Stimulated activated naive CD8-positive, alpha-beta T cell treated with anti-CD3 and anti-CD28 coated beads, Interleukin-15, Interleukin-2, amounts not matched to agents 100 U/mL and 50 U/mL, for 24 hours (primary cell): Measurements from ENCODE around the gene ICA1L.
A peak's percentile ranks its signal among the peaks of the same experiment; 100 is the strongest.
"Not testable (repeated sequence)": the region's sequence is repeated elsewhere in the genome, so short reads cannot be mapped to it uniquely, and the experiment has no call there.

ENCODE experiments used
- ATAC-seq: fragments of 150-1000 bp; cut with Tn5 transposase; one replicate; pipeline ENCODE4 v1.10.0; 2021
- DNase-seq: peaks from one replicate; pipeline ENCODE4 v3.0.0; 2021

Gene ICA1L

DNA sequence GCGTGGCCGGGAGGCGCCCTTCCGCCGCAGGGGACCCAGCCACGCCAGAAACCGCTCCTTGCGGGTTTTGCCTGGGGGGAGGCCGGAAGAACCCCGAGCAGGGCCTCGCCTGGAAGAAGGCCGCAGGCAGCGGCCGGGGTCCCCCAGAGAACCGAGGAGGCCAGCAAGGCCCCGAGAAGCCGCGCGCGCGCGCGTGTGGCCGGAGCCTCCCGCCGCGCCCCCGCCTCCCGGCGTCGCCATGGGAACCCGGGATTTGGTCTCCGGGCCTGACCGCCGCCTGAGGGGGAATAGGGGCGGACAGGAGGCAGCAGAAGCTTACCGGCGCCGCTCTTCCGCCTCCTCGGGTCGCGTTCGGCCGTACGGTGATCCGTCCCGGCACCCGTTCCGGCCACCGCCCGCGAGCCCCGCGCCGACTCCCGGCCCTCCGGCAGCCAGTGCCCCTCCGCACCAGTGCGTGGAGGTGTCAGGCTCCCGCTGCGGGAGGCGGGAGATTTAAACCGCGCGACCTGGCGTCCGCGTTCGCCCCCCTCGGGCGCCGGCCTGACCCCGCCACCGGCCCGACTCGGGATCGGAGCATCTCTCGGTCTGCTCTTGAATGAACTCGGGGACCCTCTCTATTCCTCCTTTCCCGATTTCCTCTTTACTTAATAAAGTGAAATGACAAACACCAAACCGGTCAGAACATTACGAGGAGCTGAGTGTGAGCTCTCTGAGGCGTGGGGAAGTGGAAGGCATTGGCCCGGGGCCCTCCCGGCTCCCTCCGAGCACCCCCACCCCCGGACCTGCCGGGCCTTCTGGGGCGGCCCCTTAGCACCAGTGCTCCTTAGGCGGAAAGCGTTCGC, at the start of gene ICA1L:
Gene ICA1L (minus strand): TSS at position 467 of the 842 bp plus-strand sequence. CDS start 42,757 bp downstream, outside the sequence.
- DNase-seq: peak; percentile 70

DNA sequence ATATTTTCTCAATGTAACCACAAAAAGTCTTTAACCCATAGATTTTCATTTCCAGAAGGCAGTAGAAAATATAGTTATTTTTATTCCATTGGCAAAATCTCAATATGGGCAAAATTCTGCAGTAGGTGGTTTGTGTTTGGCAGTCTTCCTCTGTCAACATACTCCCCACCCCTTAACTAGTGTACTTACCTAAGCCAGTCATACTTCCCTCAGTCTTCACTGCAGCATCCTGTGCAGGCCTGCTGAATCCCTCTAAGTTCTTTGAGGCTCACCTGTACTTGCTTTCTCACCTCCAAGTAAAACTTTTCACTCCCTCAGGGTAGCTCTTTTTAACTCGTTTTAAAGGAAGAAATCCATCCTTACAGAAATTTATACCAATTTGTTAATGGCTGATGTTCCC, 47.3 kb upstream of the ICA1L start:
- DNase-seq (no peak), ATAC-seq (no peak)

More for the DNA sequence above, at the start of gene ICA1L:
- peak; percentile 80 for ATAC-seq

DNA sequence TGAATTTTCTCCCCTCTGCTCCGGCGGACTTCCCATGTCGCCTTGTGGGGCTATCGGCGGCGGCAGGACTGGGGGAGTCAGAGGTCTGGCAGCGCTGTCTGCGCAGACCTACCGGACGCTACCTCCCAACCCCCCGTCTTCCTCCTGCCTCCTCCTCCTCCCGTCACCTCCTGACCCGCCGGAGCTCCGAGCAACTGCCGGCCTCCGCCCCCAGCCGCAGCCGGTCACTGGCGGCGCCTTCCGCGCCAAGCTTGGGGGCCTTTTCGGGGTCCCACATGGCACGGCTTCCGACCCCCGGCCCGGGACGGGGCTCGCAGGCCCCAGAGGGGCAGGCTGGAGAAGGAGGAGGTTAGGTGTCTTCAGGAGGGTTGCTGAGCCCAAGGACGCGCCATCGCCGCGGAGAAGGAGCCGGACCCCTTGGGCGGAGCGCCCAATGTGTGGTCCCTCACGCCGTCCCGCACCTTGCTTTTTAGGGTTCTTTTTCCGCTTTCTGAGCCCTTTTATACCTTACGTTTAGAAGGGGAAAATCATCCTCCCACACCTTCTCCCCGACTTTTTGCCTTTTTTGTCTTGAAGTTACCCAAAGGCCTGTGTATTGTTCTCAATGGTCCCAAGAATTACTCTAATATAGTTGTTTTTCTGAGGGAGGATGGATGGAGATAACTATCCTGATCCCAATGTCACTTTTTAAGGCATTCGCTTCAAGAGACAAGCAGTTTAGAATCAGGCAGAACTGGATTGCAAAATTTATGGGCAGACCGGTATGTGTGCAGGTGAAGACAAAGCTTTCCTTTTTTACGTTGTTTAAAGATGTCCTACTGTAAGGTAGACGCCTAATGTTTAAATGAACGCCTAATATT, 41.0 kb upstream of the ICA1L start:
- ATAC-seq (peak; percentile 69), DNase-seq (peak; percentile 16)

GRCh38 chr2:202911512-202912341, 40.2 kb upstream of the ICA1L start, which contains the start of the genes CARF and WDR12:
Gene CARF (plus strand): TSS chr2:202912275. CDS start chr2:202941903, 29,628 bp downstream.
Gene WDR12 (minus strand): TSS chr2:202911673. CDS start chr2:202911476, 197 bp downstream.
- ATAC-seq (peak; percentile 89), DNase-seq (peak; percentile 91)

DNA sequence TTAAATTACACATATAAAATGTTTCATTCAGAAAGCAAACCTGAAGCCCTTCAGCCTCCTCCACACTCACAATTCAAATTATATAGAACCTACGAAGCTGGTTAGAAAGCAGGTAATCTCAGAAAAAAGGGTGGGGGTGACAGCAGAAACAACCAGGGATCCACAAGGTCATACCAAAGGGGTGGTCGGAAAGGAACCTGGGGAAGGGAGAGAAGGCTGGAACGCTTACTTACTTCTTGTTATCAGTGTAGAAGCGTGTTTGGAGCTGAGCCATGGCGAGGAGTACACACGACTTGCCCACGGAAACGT, 39.6 kb upstream of the ICA1L start:
- no peak for DNase-seq

DNA sequence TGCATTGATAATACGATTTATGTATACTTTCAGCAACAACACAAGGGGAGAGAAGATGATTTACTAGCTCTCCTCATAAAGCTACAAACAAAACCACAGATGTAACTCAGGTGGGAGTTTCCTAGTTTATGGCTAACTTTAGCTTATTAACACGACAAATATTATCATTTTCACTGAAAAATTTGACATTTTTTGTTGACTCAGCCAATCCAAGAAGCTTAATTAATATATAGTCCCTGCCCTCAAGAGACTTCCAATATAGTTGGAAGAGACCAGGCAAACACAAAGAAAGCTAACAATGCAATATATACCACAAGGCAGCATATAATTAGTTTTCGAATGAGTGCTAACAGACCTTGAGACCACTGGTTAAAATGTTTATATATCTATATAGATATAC, 39.1 kb upstream of the ICA1L start:
- ATAC-seq (no peak), DNase-seq (no peak)

More for the DNA sequence above, 39.6 kb upstream of the ICA1L start:
- ATAC-seq: peak; percentile 2

- DNase-seq, ATAC-seq: not testable (repeated sequence)
Measured at GRCh38 chr2:202910250-202910649, 38.7 kb upstream of the ICA1L start.

GRCh38 chr2:202909394-202910192, 38.0 kb upstream of the ICA1L start:
- ATAC-seq: no peak
- no peak for DNase-seq

- DNase-seq (no peak), ATAC-seq (no peak)
Measured at GRCh38 chr2:202908186-202908585, 36.6 kb upstream of the ICA1L start.

- ATAC-seq, DNase-seq: not testable (repeated sequence)
Measured at GRCh38 chr2:202905507-202905906, 33.9 kb upstream of the ICA1L start.

DNA sequence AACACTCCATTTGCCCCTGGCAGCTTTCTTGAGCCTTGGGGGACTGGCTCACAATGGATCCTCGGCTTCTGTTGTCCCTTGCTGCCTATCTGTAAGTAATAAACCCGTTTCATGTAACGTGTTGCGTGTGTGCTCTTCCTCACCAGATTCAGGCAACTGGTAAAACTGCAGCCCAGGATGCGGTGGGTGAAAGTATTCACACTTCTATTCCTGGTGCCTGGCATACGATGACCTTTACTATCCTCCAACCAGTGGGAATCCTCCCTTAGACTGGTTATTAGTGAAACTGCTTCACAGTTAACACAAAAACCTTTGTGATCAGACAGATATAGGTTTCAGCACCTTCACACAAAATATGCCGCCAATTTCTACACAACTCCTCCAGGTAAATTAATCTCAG, 13.6 kb upstream of the ICA1L start:
- ATAC-seq: no peak
- DNase-seq: no peak

- ATAC-seq (no peak), DNase-seq (no peak)
Measured at GRCh38 chr2:202883987-202884675, 12.6 kb upstream of the ICA1L start.

DNA sequence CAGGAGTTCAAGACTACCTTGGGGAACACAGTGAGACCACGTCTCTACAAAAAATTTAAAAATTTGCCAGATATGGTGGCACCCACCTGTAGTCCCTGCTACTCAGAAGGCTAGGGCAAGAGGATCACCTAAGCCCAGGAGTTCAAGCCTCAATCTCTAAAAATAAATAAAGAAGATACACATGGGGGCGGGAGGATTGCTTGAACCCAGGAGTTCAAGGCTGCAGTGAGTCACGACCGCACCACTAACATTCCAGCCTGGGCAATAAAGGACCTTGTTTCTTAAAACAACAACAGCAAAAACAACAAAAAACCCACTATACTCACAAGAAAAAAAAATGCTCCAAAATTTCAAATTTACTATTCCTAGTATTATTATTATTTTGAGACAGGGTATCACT, 10.0 kb upstream of the ICA1L start:
- DNase-seq: no peak

DNA sequence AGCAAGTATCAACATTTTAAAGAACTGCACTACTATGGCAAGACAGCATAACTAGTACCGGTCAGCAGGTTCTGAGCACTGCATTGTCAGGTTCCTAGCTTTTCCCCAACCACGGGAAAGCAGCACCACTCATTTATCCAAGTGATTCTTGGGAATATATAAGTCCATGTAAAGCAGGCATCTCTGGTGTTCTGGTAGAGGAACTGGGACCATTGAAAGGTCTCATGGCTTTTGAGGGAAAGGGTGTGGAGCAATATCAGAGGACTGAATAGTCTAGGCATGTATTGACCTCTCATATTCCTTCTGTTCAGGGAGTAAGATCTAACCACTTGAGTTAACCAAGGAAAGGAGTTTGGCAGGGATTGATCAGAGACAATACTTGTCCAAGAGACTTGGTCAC, 6.1 kb upstream of the ICA1L start:
- DNase-seq (no peak), ATAC-seq (no peak)

More for the DNA sequence above, 10.0 kb upstream of the ICA1L start:
- ATAC-seq: no peak

- peak; percentile 75 for DNase-seq
- peak; percentile 75 for ATAC-seq
Measured at GRCh38 chr2:202870431-202871299, 901 bp downstream of the ICA1L start.

- ATAC-seq (no peak), DNase-seq (no peak)
Measured at GRCh38 chr2:202861987-202862386, 9.6 kb downstream of the ICA1L start.

- no peak for ATAC-seq
- no peak for DNase-seq
Measured at GRCh38 chr2:202858601-202859000, 13.0 kb downstream of the ICA1L start.

GRCh38 chr2:202849343-202849742, 22.2 kb downstream of the ICA1L start:
- not testable (repeated sequence) for ATAC-seq

GRCh38 chr2:202848813-202849212, 22.8 kb downstream of the ICA1L start:
- no peak for ATAC-seq
- peak; percentile 13 for DNase-seq

More at GRCh38 chr2:202849343-202849742, 22.2 kb downstream of the ICA1L start:
- DNase-seq: not testable (repeated sequence)
